Measurements from ENCODE around the gene MYH10. TPM values are rescaled to one million over a fixed set of nuclear protein-coding genes. Genes with fewer than 3 reads are reported as not detected.

MYH10 gene
- total and polyA plus RNA-seq, 9 of the 15 experiments (the other 6 are each of a cell fraction or from before 2014, with no cell fraction given): 16.3 to 95.3 (median 39.7) TPM

- TF ChIP-seq GMEB1 (CRISPR knock-in tag; IDR thresholded peaks at IDR 0.05): no peak
- TF ChIP-seq IRF9 (tag; IDR thresholded peaks at IDR 0.05): no peak
- TF ChIP-seq ZNF143 (CRISPR knock-in tag; IDR thresholded peaks at IDR 0.05): no peak
- TF ChIP-seq C11orf30 (IDR thresholded peaks at IDR 0.05; ENCODE audit: low read depth): no peak
- TF ChIP-seq PHB (CRISPR knock-in tag; IDR thresholded peaks at IDR 0.05): no peak
- no peak for TF ChIP-seq ZNF217 (CRISPR knock-in tag; IDR thresholded peaks at IDR 0.05)
- TF ChIP-seq POLR2G (IDR thresholded peaks at IDR 0.05; ENCODE audit: low read depth, low read length): no peak
- TF ChIP-seq ZNF384 (IDR thresholded peaks at IDR 0.05; ENCODE audit: low read depth, low read length): no peak
- peak in 1 of 2 experiments; percentile 94; a peak in 3 of 4 replicates for TF ChIP-seq TBL1XR1 (IDR thresholded peaks at IDR 0.05; ENCODE audit: low read length in 2 of 2)
- TF ChIP-seq KDM2B (CRISPR knock-in tag; IDR thresholded peaks at IDR 0.05): no peak
- no peak for TF ChIP-seq BRD4 (IDR thresholded peaks at IDR 0.05)
- no peak for TF ChIP-seq FOXJ3 (CRISPR knock-in tag; IDR thresholded peaks at IDR 0.05)
- peak; percentile 67 for TF ChIP-seq DACH1 (IDR thresholded peaks at IDR 0.05; ENCODE audit: partially characterized antibody)
- TF ChIP-seq SMARCC2 (IDR thresholded peaks at IDR 0.05; ENCODE audit: low read depth): peak; percentile 89
- no peak for TF ChIP-seq ZNF699 (CRISPR knock-in tag; IDR thresholded peaks at IDR 0.05; ENCODE audit: insufficient replicate concordance)
- no peak for TF ChIP-seq ZNF23 (CRISPR knock-in tag; IDR thresholded peaks at IDR 0.05)
- TF ChIP-seq, protein P1, sequence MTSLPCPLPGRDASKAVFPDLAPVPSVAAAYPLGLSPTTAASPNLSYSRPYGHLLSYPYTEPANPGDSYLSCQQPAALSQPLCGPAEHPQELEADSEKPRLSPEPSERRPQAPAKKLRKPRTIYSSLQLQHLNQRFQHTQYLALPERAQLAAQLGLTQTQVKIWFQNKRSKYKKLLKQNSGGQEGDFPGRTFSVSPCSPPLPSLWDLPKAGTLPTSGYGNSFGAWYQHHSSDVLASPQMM (CRISPR knock-in tag; IDR thresholded peaks at IDR 0.05): no peak
- TF ChIP-seq ZNF512 (tag; IDR thresholded peaks at IDR 0.05): no peak
- no peak for TF ChIP-seq HDAC8 (tag; IDR thresholded peaks at IDR 0.05)
- TF ChIP-seq HMBOX1 (IDR thresholded peaks at IDR 0.05): peak; percentile 35; the same call in 1 of the 2 replicates
- no peak for TF ChIP-seq ZKSCAN3 (CRISPR knock-in tag; IDR thresholded peaks at IDR 0.05)
- no peak for TF ChIP-seq ZNF311 (CRISPR knock-in tag; IDR thresholded peaks at IDR 0.05)
- TF ChIP-seq SUPT5H (IDR thresholded peaks at IDR 0.05): no peak
- no peak for TF ChIP-seq ZNF408 (CRISPR knock-in tag; IDR thresholded peaks at IDR 0.05; ENCODE audit: low read depth)
- TF ChIP-seq ZNF316 (IDR thresholded peaks at IDR 0.05): no peak
- TF ChIP-seq DMBX1 (CRISPR knock-in tag; IDR thresholded peaks at IDR 0.05; ENCODE audit: borderline replicate concordance): peak; percentile 80
Observed at GRCh38 chr17:8532021-8532420, 98.5 kb downstream of the MYH10 start (continued).

Data from K562 (cell line).